ENCODE measurements around the gene SDHA. TPM values are rescaled to one million over a fixed set of nuclear protein-coding genes. Genes with fewer than 3 reads are reported as not detected.

Gene SDHA
- total and polyA plus RNA-seq, 2 of the 8 experiments (the other 6 are each of a cell fraction or from before 2014, with no cell fraction given), result 59.7 to 87.3 TPM

DNA sequence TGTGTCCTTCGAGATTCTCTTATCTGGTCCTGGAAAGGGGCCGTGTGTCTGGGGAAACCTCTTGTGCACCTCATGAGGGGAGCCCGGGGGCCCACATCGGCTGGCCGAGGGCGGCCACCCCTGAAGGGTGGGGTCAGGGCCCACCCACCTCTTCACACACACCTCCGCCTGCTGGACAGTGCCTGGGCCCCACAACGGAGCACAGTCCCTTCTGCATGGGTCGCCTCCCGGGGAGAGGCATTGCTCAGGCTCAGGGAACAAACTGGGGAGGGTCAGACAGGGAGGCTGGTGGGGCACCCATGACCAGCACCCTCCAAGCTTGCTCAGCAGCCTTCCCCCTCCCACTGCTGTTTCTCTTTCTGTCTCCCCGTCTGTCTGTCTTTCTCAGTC lies 28.1 kb upstream of the SDHA start:
- ChIA-PET CTCF (ENCODE audit: partially characterized antibody) (interaction anchor here (0.6 to 2.0 kb wide), 8 partner anchors 11 to 151 kb away, joined by 3 to 12 read pairs (median 4); partner anchors contain the start of genes CCDC127, PDCD6 and SDHA), POLR2A (ENCODE audit: partially characterized antibody) (interaction anchor here (2.0 to 3.1 kb wide), 2 partner anchors 13 to 28 kb away, joined by 5 to 11 read pairs; partner anchors contain the start of genes CCDC127 and SDHA)
- no peak overlapping the region for H3K23ac ChIP-seq (ENCODE audit: insufficient read length)
- H3K18ac ChIP-seq (ENCODE audit: extremely low read depth, low read length), result no peak overlapping the region
- no peak overlapping the region for H2BK120ac ChIP-seq (replicated peaks; ENCODE audit: low read depth, low read length)
- H3K4me2 ChIP-seq (ENCODE audit: insufficient read depth in 1 of 2, low read depth in 2 of 2, low read length in 2 of 2), result no peak overlapping the region
- no peak overlapping the region for H2BK12ac ChIP-seq (ENCODE audit: low read depth, low read length)
- peak overlapping the region; percentile 65; the same call in 1 of the 2 replicates for H4K8ac ChIP-seq (ENCODE audit: extremely low read depth, insufficient read depth, low read length)
- no peak overlapping the region for H4K5ac ChIP-seq (ENCODE audit: insufficient read length, low read depth, low read length)
- no peak overlapping the region for H3K56ac ChIP-seq (replicated peaks; ENCODE audit: insufficient read length, low read depth, low read length)
- no peak overlapping the region for H2AFZ ChIP-seq (ENCODE audit: low read length)
- no peaks in the 10 kb centered on the region; the same call in 1 of the 2 replicates for H3K79me1 ChIP-seq (ENCODE audit: low read depth, low read length)
- no peaks in the 10 kb centered on the region for H3K27me3 ChIP-seq (replicated peaks in 1 of 4; ENCODE audit: control insufficient read depth in 3 of 4, extremely low read depth in 1 of 4, insufficient read depth in 3 of 4, low read length in 3 of 4)
- H3K4me3 ChIP-seq (ENCODE audit: extremely low read depth in 1 of 4, insufficient read depth in 2 of 4, low read depth in 3 of 4, low read length in 4 of 4), result no peak overlapping the region
- H2BK15ac ChIP-seq (ENCODE audit: low read length), result no peak overlapping the region
- WGBS, 2 experiments (ENCODE audit: extremely low coverage in 1 of 2, insufficient coverage in 1 of 2, insufficient read length in 1 of 2, insufficient replicate concordance in 2 of 2, low coverage in 1 of 2, low lambda C conversion rate in 2 of 2, missing lambda C conversion rate in 1 of 2), result 81% methylated on average over 11 of the region's 11 CpGs; no CpG with 5 or more reads in 1 of the 2 experiments
- H3K9me3 ChIP-seq (ENCODE audit: insufficient read depth in 2 of 2, low read depth in 1 of 2, low read length in 1 of 2), result no peaks in the 10 kb centered on the region
- peaks cover 3 to 12% of the 10 kb centered on the region in 2 experiments for H4K20me1 ChIP-seq (replicated peaks in 1 of 2; ENCODE audit: control insufficient read depth in 1 of 2, insufficient read depth in 2 of 2, low read length in 2 of 2)
- DNase-seq (ENCODE audit: low read depth in 1 of 2, low spot score in 2 of 2) (no peak), FAIRE-seq (no peak)
- H3K9ac ChIP-seq (replicated peaks in 1 of 4; ENCODE audit: extremely low read depth in 1 of 4, low read depth in 3 of 4, low read length in 3 of 4), result no peak overlapping the region
- no peaks in the 10 kb centered on the region for H3K79me2 ChIP-seq (ENCODE audit: control insufficient read depth in 1 of 2, insufficient read depth in 2 of 2, low read length in 2 of 2)
- no peaks in the 10 kb centered on the region for H3K36me3 ChIP-seq (ENCODE audit: control insufficient read depth in 2 of 4, insufficient read depth in 4 of 4, low read length in 3 of 4)
- peak overlapping the region; percentile 6 for H4K91ac ChIP-seq (replicated peaks; ENCODE audit: insufficient read length, low read length)
- H3K27ac ChIP-seq (ENCODE audit: low read depth, low read length), result no peak overlapping the region
- no peaks in the 10 kb centered on the region for H3K23me2 ChIP-seq (ENCODE audit: low read depth, low read length)
- H3K14ac ChIP-seq (ENCODE audit: insufficient read length), result no peak overlapping the region
- no peak overlapping the region for H2AK5ac ChIP-seq (ENCODE audit: low read depth, low read length)
- H2BK20ac ChIP-seq (ENCODE audit: low read length), result no peak overlapping the region
- H2BK5ac ChIP-seq (ENCODE audit: low read depth, low read length), result no peak overlapping the region
- H3K4me1 ChIP-seq (replicated peaks in 1 of 4; ENCODE audit: control insufficient read depth in 3 of 4, insufficient read depth in 4 of 4, low read length in 3 of 4), result peaks cover 0 to 12% (median 9%) of the 10 kb centered on the region in 4 experiments; a peak in 5 of 7 replicates
- H3K4ac ChIP-seq (replicated peaks; ENCODE audit: insufficient read length, low read depth, low read length), result no peak overlapping the region
- TF ChIP-seq CHD1 (IDR thresholded peaks at IDR 0.05; ENCODE audit: low read depth, low read length), result no peak
- TF ChIP-seq, protein P1, sequence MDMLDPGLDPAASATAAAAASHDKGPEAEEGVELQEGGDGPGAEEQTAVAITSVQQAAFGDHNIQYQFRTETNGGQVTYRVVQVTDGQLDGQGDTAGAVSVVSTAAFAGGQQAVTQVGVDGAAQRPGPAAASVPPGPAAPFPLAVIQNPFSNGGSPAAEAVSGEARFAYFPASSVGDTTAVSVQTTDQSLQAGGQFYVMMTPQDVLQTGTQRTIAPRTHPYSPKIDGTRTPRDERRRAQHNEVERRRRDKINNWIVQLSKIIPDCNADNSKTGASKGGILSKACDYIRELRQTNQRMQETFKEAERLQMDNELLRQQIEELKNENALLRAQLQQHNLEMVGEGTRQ (IDR thresholded peaks at IDR 0.05; ENCODE audit: low read length), result no peak
- TF ChIP-seq, protein P2, sequence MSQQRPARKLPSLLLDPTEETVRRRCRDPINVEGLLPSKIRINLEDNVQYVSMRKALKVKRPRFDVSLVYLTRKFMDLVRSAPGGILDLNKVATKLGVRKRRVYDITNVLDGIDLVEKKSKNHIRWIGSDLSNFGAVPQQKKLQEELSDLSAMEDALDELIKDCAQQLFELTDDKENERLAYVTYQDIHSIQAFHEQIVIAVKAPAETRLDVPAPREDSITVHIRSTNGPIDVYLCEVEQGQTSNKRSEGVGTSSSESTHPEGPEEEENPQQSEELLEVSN (IDR thresholded peaks at IDR 0.05), result no peak
- no peak for TF ChIP-seq POU5F1 (IDR thresholded peaks at IDR 0.05; ENCODE audit: low read depth, low read length)
- TF ChIP-seq CEBPB (IDR thresholded peaks at IDR 0.05; ENCODE audit: low read depth, low read length), result no peak
- TF ChIP-seq ZNF274 (IDR thresholded peaks at IDR 0.05; ENCODE audit: borderline replicate concordance, extremely low read depth, low read length), result no peak
- TF ChIP-seq GTF2F1 (IDR thresholded peaks at IDR 0.05; ENCODE audit: borderline replicate concordance, low read depth, low read length), result no peak
- TF ChIP-seq TCF12 (IDR thresholded peaks at IDR 0.05; ENCODE audit: low read depth, low read length), result no peak
- TF ChIP-seq RAD21 (IDR thresholded peaks at IDR 0.05 in 1 of 2, conservative IDR thresholded peaks at IDR 0.05 in 1 of 2; ENCODE audit: low read depth in 2 of 2, low read length in 2 of 2), result no peak
- TF ChIP-seq TEAD4 (IDR thresholded peaks at IDR 0.05; ENCODE audit: low read depth, low read length), result no peak
- no peak for TF ChIP-seq CREB1 (IDR thresholded peaks at IDR 0.05)
- TF ChIP-seq TAF7 (optimal IDR thresholded peaks at IDR 0.05; ENCODE audit: borderline replicate concordance, low read depth, low read length), result no peak
- no peak for TF ChIP-seq NRF1 (IDR thresholded peaks at IDR 0.05; ENCODE audit: low read depth, low read length)
